Fibroblast of villous mesenchyme (primary cell): Measurements from ENCODE around the gene ZNF580. TPM values are rescaled to one million over a fixed set of nuclear protein-coding genes. Genes with fewer than 3 reads are reported as not detected.

Source experiments
- DNase-seq: peaks from one replicate; pipeline ENCODE4 v3.0.0-alpha.2; 2010; ENCODE audit warnings: low read depth
- H3K4me3 ChIP-seq: 2 replicates; pipeline ENCODE4 v1.5.1; 2011; ENCODE audit warnings: low read depth, mild to moderate bottlenecking, low read length
- CTCF ChIP-seq: IDR thresholded peaks from 2 replicates; pipeline ENCODE4 v1.5.1; 2012; ENCODE audit warnings: low read depth, mild to moderate bottlenecking, low read length; ENCODE audit not compliant: insufficient read depth
- total RNA-seq: library from RNA; depleted of rRNA; stranded (reverse); fragments of >200 nt; gene quantifications from 2 replicates; pipeline ENCODE4 v1.2.3, GENCODE V29; 2012

ZNF580 gene
- total RNA-seq, 1 donor: 5.6 TPM

DNA sequence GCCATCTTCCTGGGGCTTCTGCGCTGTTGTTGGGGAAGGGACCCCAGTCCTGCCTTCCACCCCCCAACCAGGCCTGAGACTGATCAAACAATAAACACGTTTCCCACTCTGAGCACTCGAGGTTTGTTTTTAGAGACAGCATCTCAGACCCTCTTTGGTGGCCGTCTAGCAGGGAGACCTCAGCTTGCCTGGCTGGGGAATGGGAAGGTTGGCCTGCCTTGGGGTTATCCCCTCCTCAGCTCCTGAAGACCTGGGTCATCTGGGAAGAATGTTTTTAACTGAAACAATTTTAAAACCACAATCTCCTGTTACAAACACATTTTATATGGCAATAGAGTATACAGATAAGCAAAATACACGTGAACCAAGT, 4.7 kb downstream of the ZNF580 start:
- H3K4me3 ChIP-seq: no peak overlapping the region
- no peak for TF ChIP-seq CTCF
- DNase-seq: no peak

DNA sequence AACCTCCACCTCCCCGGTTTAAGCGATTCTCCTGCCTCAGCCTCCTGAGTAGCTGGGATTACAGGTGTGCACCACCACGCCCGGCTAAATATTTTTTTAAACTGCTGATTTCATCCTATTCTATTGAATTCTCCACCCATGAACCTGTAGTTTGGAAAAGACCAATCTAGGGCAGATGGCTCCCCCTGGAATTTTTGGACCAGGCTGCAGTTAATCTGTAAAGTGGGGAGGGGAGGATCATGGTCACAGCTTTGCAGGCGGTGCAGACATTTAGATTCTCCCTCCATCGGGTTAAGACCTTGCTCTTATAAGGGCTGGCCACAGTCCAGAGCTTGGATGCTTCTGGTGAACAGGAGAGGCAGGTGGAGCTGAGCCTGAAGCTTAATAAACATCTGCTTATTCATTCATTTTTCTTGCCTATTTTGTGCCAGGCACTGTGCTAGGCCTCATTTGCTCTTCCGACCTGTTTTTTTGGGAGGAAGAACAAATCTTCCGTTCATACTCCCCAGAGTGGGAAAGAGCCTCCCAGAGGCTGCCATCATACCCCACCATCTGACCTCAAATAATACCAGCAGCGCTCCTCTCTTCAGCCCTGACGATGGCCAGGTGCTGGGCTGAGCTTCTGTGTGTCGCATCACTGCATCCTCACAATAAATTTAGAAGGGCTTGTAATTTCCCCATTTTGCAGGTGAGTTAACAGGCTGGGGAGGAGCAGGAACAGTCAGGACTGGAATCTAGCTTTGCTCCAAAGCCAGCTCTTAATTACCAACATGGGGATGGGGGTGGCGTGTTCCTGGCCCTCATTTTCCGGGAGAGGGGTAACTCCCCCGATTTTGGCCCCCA, 6.3 kb downstream of the ZNF580 start:
- TF ChIP-seq CTCF: no peak
- H3K4me3 ChIP-seq: peak overlapping the region; percentile 84
- DNase-seq: no peak

DNA sequence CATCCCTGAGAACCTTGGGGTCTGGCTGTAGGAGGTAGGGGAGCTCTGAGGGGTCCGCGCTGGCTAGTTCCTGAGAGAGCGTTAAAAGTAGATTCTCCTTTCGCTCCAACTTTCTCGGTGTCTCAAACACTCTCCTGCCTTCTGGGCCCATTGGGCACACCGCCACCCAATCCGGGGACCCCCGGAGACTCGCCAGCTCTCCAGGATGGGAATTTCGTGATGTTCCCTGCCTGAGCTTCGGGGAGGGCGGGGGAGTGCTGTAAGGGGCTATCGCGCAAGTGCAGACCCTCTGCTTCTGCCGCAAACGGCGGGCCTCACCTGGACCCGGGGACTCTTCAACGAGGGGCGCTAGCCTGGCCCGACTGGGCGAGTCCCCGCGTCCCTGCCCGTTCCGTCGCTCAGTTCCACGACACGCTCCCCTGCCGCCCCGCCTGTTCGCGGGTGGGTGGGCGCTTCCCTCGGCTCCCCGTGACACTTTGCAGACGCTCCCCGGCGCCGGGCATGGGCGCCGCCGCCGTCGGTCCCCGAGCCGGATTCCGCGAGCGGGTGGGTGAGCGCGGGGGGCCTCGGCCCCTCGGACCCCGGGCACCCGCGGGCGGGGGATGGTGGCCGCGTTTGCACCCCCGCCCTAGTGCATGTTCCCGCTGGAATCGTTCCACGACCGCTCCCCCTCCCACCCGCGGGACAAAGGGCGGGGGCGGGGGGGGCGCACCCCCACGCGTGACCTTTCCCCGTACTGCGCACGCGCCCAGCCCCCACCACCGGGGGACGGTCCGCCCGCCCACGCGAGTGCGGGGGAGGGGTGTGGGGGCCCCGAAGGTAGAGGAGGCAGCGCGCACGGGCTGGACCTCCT, 7.2 kb downstream of the ZNF580 start, which contains the start of gene CCDC106:
Gene CCDC106, plus strand, starts transcription at position 481 of the 853 bp plus-strand sequence. CDS start 835 bp downstream, outside the sequence.
- H3K4me3 ChIP-seq: peak within 1 kb of the TSS; percentile 84
- peak; percentile 73 for DNase-seq
- no peak for TF ChIP-seq CTCF

DNA sequence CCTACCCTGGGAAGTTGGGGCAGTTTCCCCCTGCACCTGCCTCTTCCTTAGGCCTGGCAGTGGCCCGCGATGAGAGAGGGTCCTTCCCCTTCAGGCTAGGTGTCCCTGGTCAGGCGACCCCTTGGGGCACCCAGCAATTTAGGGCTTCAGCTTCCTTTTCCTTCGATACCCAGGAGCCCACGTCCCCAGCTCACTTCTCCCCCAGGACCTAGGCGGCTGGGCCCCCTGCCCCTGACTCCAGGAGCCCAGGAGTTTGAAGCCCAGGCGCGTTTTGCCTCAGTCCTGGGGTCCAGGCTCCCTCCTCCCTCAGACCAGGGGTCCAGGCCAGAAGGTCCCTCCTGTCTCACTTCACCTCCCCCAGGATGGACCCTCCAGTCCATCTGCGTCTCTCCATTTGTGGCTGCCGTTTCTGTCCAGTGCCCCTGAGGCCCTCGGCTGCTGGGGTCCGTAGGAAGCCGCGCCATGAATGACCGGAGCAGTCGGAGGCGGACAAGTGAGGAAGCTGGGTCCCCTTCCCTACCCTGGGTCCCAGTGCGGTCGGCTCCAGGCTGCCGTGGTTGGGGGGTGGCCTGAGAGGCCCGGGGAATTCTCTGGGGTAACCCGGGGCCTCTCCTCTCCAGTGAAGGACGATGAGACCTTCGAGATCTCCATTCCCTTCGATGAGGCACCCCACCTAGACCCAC, 7.9 kb downstream of the ZNF580 start:
- peak overlapping the region; percentile 84 for H3K4me3 ChIP-seq
- DNase-seq: no peak

DNA sequence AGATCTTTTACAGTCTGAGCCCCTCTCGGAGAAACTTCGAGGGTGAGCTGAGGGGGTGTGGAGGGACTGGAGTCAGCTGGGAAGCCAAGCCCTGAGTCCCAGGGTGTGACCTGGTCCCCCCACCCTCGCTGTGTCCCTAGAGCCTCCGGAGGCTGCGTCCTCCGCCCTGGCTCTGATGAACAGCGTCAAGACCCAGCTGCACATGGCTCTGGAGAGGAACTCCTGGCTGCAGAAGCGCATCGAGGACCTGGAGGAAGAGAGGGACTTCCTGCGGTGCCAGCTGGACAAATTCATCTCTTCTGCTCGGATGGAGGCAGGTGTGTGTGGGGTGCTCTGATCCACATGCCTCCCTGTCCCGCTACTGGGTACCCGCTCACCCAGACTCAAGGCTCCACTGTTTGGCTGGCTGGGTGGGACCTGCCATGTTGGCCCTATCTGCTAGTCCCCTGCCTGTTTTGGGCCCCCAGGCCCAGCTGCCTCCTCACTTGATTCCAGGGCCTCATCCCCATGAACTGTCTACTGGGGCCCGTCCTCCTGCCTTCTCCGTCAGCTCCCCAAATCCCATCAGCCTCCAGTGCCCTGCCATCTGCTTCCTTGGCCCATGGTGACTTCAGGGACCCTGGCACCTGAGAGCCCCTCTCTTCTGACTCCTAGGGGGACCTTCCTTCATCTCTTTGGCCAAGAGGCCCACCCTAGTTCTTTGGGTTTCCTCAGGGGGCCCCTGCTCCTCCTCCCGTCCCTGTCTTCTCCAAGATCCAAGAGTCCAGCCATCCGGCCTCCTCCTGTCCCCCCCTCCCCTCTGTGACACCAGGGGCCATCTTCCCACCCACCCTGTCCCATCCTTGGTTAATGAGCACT, 8.7 kb downstream of the ZNF580 start:
- H3K4me3 ChIP-seq: peak overlapping the region; percentile 84

More for the DNA sequence above, 7.9 kb downstream of the ZNF580 start:
- TF ChIP-seq CTCF: no peak

More for the DNA sequence above, 8.7 kb downstream of the ZNF580 start:
- DNase-seq: no peak
- no peak for TF ChIP-seq CTCF
